Mesothelial cell of epicardium (in vitro differentiated cells): ENCODE data around the gene DENND10. TPM values are rescaled to one million over a fixed set of nuclear protein-coding genes. Genes with fewer than 3 reads are reported as not detected.

ENCODE experiments used
- DNase-seq, 2 experiments: peaks; one replicate each; pipeline ENCODE4 v3.0.0; 2021; ENCODE audit warnings: low spot score in 2 of 2; ENCODE audit not compliant: unreplicated experiment in 2 of 2
- H3K27ac Mint-ChIP-seq: 2 replicates; pipeline ENCODE4 v1.8.0; 2021; ENCODE audit warnings: mixed read lengths
- H3K27me3 Mint-ChIP-seq: 2 replicates; pipeline ENCODE4 v1.8.0; 2021; ENCODE audit warnings: low read depth, mixed read lengths
- H3K36me3 Mint-ChIP-seq: 2 replicates; pipeline ENCODE4 v1.8.0; 2021; ENCODE audit warnings: mixed read lengths
- H3K4me1 Mint-ChIP-seq: 2 replicates; pipeline ENCODE4 v1.8.0; 2021; ENCODE audit warnings: mixed read lengths
- H3K4me3 Mint-ChIP-seq: 2 replicates; pipeline ENCODE4 v1.8.0; 2021; ENCODE audit warnings: mild to moderate bottlenecking, moderate library complexity, mixed read lengths
- H3K9me3 Mint-ChIP-seq: 2 replicates; pipeline ENCODE4 v1.8.0; 2021; ENCODE audit warnings: mixed read lengths
- CTCF ChIP-seq: fragments of 200-600 bp; sonication (generic); IDR thresholded peaks from one replicate; pipeline ENCODE4 v1.5.0; 2021; ENCODE audit warnings: antibody characterized with exemption; ENCODE audit not compliant: unreplicated experiment
- total RNA-seq: library from RNA; stranded (reverse); gene quantifications from 3 replicates; pipeline ENCODE4 v1.2.1, GENCODE V29; 2021

DENND10 gene
- total RNA-seq, 1 donor from 2014 or later: 39.6 TPM

GRCh38 chr10:119153041-119153440, 49.1 kb downstream of the DENND10 start:
- DNase-seq: no peak
- Mint-ChIP-seq H3K27me3 (no peaks in the 10 kb centered on the region), H3K27ac (no peak overlapping the region), H3K4me1 (no peaks in the 10 kb centered on the region), H3K36me3 (peaks cover 38% of the 10 kb centered on the region), H3K9me3 (peaks cover 3% of the 10 kb centered on the region), H3K4me3 (no peak overlapping the region)
- TF ChIP-seq CTCF: no peak

GRCh38 chr10:119153661-119154060, 49.7 kb downstream of the DENND10 start:
- TF ChIP-seq CTCF: no peak
- no peak overlapping the region for H3K4me3 Mint-ChIP-seq
- DNase-seq: no peak
- H3K36me3 Mint-ChIP-seq: peaks cover 39% of the 10 kb centered on the region
- no peak overlapping the region for H3K27ac Mint-ChIP-seq
- H3K9me3 Mint-ChIP-seq: peaks cover 3% of the 10 kb centered on the region
- H3K4me1 Mint-ChIP-seq: no peaks in the 10 kb centered on the region
- H3K27me3 Mint-ChIP-seq: no peaks in the 10 kb centered on the region

- no peak overlapping the region for H3K4me3 Mint-ChIP-seq
- peaks cover 18% of the 10 kb centered on the region for H3K36me3 Mint-ChIP-seq
- H3K4me1 Mint-ChIP-seq: peaks cover 14% of the 10 kb centered on the region
- no peak overlapping the region for H3K27ac Mint-ChIP-seq
- H3K27me3 Mint-ChIP-seq: no peaks in the 10 kb centered on the region
- H3K9me3 Mint-ChIP-seq: no peaks in the 10 kb centered on the region
- no peak for TF ChIP-seq CTCF
- no peak for DNase-seq
These were observed 55.4 kb downstream of the DENND10 start for GRCh38 chr10:119159332-119159731.

GRCh38 chr10:119161680-119162451, 58.0 kb downstream of the DENND10 start:
- Mint-ChIP-seq H3K27me3 (no peaks in the 10 kb centered on the region), H3K9me3 (no peaks in the 10 kb centered on the region), H3K4me3 (peak overlapping the region; percentile 26), H3K36me3 (peaks cover 10% of the 10 kb centered on the region), H3K27ac (peak overlapping the region; percentile 94), H3K4me1 (peaks cover 24% of the 10 kb centered on the region)
- DNase-seq: no peak
- TF ChIP-seq CTCF: no peak

GRCh38 chr10:119162452-119163092, 58.7 kb downstream of the DENND10 start:
- no peaks in the 10 kb centered on the region for H3K27me3 Mint-ChIP-seq
- DNase-seq: no peak
- H3K27ac Mint-ChIP-seq: no peak overlapping the region
- TF ChIP-seq CTCF: no peak
- H3K36me3 Mint-ChIP-seq: peaks cover 9% of the 10 kb centered on the region
- H3K4me3 Mint-ChIP-seq: no peak overlapping the region
- H3K4me1 Mint-ChIP-seq: peaks cover 24% of the 10 kb centered on the region
- H3K9me3 Mint-ChIP-seq: no peaks in the 10 kb centered on the region
